ENCODE results near the gene POLR3GL. TPM values are rescaled to one million over a fixed set of nuclear protein-coding genes. Genes with fewer than 3 reads are reported as not detected.

Gene POLR3GL
- total RNA-seq, 1 experiment from 2014 or later = 8.5 TPM

DNA sequence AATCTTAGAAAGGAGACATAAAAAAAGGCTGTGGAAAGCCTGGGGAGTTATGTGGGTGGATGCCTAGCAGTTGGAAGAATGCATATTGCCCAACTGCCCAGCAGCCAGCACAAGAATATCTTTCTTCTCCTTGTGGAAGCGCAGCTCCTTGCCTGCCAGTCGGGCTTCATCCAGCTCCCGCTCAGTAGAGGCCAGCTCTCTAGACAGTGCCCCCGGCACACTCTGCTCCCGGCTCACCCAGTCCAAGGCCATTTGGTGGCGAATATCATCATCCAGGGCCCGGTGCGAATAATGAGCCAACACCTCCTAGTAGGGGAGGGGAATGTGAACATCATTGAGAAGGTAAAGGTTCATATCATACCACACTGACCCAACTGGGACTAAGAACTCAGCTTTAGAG lies 28.2 kb upstream of the POLR3GL start:
- ChIA-PET POLR2A (ENCODE audit: low non-redundant PET) (no interaction called here), CTCF (no interaction called here)
- H3K4me1 ChIP-seq (ENCODE audit: insufficient read depth, low read length, poor library complexity, severe bottlenecking) = no peaks in the 10 kb centered on the region
- H3K36me3 ChIP-seq (ENCODE audit: insufficient read depth, low read length, poor library complexity, severe bottlenecking) = peaks cover 27% of the 10 kb centered on the region
- H3K4me3 ChIP-seq (ENCODE audit: low read depth, low read length, poor library complexity, severe bottlenecking) = no peak overlapping the region
- no peaks in the 10 kb centered on the region for H3K27me3 ChIP-seq (replicated peaks; ENCODE audit: insufficient read depth, low read depth, low read length, poor library complexity)
- intact Hi-C loops (cut with micrococcal nuclease; ENCODE audit: unreplicated experiment) = no loop called here
- H3K27ac ChIP-seq (ENCODE audit: low read depth, low read length, poor library complexity, severe bottlenecking) = no peak overlapping the region
- no peaks in the 10 kb centered on the region for H3K9me3 ChIP-seq (ENCODE audit: low read depth, low read length, poor library complexity, severe bottlenecking)
- DNase-seq (ENCODE audit: low spot score) = no peak
- no TSS peak for BruUV-seq (replicated peaks)
- TF ChIP-seq EZH2 (IDR thresholded peaks at IDR 0.05; ENCODE audit: borderline replicate concordance, low read depth, low read length, poor library complexity, severe bottlenecking) (no peak), CTCF (conservative IDR thresholded peaks at IDR 0.05; ENCODE audit: low read depth, low read length) (no peak)

DNA sequence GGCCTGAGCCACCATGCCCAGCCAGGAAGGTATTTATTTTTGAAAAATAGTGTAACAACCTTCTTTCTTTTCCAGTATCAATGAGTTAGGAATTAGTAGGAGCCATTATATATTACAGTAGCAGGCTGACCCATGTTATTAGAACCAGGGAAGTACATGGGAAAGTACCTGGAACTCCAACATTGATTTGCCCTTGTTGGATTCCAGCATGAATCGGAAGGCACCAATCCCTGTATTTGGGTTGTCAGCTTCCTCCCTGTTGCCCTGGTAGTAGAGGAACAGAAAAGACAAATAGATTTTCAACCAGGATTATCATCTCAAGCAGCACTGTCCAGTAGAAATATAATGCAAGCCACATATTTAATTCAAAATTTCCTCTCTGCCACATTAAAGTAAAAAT lies 27.1 kb upstream of the POLR3GL start:
- no peak overlapping the region for H3K27ac ChIP-seq (ENCODE audit: low read depth, low read length, poor library complexity, severe bottlenecking)
- intact Hi-C loops (cut with micrococcal nuclease; ENCODE audit: unreplicated experiment) = no loop called here
- TF ChIP-seq EZH2 (IDR thresholded peaks at IDR 0.05; ENCODE audit: borderline replicate concordance, low read depth, low read length, poor library complexity, severe bottlenecking) (no peak), CTCF (conservative IDR thresholded peaks at IDR 0.05; ENCODE audit: low read depth, low read length) (no peak)
- H3K9me3 ChIP-seq (ENCODE audit: low read depth, low read length, poor library complexity, severe bottlenecking) = no peaks in the 10 kb centered on the region
- no peaks in the 10 kb centered on the region for H3K27me3 ChIP-seq (replicated peaks; ENCODE audit: insufficient read depth, low read depth, low read length, poor library complexity)
- BruUV-seq (replicated peaks) = no TSS peak
- peaks cover 32% of the 10 kb centered on the region for H3K36me3 ChIP-seq (ENCODE audit: insufficient read depth, low read length, poor library complexity, severe bottlenecking)
- no peaks in the 10 kb centered on the region for H3K4me1 ChIP-seq (ENCODE audit: insufficient read depth, low read length, poor library complexity, severe bottlenecking)
- ChIA-PET CTCF (no interaction called here), POLR2A (ENCODE audit: low non-redundant PET) (no interaction called here)
- H3K4me3 ChIP-seq (ENCODE audit: low read depth, low read length, poor library complexity, severe bottlenecking) = no peak overlapping the region
- no peak for DNase-seq (ENCODE audit: low spot score)

- Histone ChIP-seq H3K27ac (ENCODE audit: low read depth, low read length, poor library complexity, severe bottlenecking) (no peak overlapping the region), H3K4me1 (ENCODE audit: insufficient read depth, low read length, poor library complexity, severe bottlenecking) (no peaks in the 10 kb centered on the region), H3K4me3 (ENCODE audit: low read depth, low read length, poor library complexity, severe bottlenecking) (no peak overlapping the region), H3K9me3 (ENCODE audit: low read depth, low read length, poor library complexity, severe bottlenecking) (no peaks in the 10 kb centered on the region), H3K27me3 (replicated peaks; ENCODE audit: insufficient read depth, low read depth, low read length, poor library complexity) (no peaks in the 10 kb centered on the region), H3K36me3 (ENCODE audit: insufficient read depth, low read length, poor library complexity, severe bottlenecking) (peaks cover 14% of the 10 kb centered on the region)
- BruUV-seq (replicated peaks) = no TSS peak
- ChIA-PET CTCF (no interaction called here), POLR2A (ENCODE audit: low non-redundant PET) (no interaction called here)
- intact Hi-C loops (cut with micrococcal nuclease; ENCODE audit: unreplicated experiment) = no loop called here
- TF ChIP-seq EZH2 (IDR thresholded peaks at IDR 0.05; ENCODE audit: borderline replicate concordance, low read depth, low read length, poor library complexity, severe bottlenecking) = no peak
- no peak for TF ChIP-seq CTCF (conservative IDR thresholded peaks at IDR 0.05; ENCODE audit: low read depth, low read length)
- DNase-seq (ENCODE audit: low spot score) = no peak
These were observed 22.1 kb upstream of the POLR3GL start for GRCh38 chr1:145942405-145942804.

All from A673 (cell line).